GM19193 (cell line): Measurements from ENCODE around the gene NUDT4.
A peak's percentile ranks its signal among the peaks of the same experiment; 100 is the strongest.

Experiments used
- POLR2A ChIP-seq: IDR thresholded peaks from 4 replicates; pipeline ENCODE4 v1.6.1; 2011; ENCODE audit not compliant: insufficient read depth, insufficient read length; ENCODE audit errors: extremely low read depth

NUDT4 gene

GRCh38 chr12:93407054-93407962, 29.6 kb downstream of the NUDT4 start:
- TF ChIP-seq POLR2A: peak; percentile 26

- no peak for TF ChIP-seq POLR2A
Measured at GRCh38 chr12:93407963-93408283, 30.2 kb downstream of the NUDT4 start.

GRCh38 chr12:93408813-93409212, 31.1 kb downstream of the NUDT4 start:
- TF ChIP-seq POLR2A: no peak

GRCh38 chr12:93413064-93413463, 35.3 kb downstream of the NUDT4 start:
- TF ChIP-seq POLR2A: no peak

GRCh38 chr12:93415723-93416464, 38.2 kb downstream of the NUDT4 start:
- no peak for TF ChIP-seq POLR2A

- no peak for TF ChIP-seq POLR2A
Measured at GRCh38 chr12:93417967-93418480, 40.3 kb downstream of the NUDT4 start.

- TF ChIP-seq POLR2A: no peak
Measured at GRCh38 chr12:93419388-93420034, 41.8 kb downstream of the NUDT4 start.

GRCh38 chr12:93422050-93422449, 44.3 kb downstream of the NUDT4 start:
- TF ChIP-seq POLR2A: no peak

GRCh38 chr12:93425736-93426411, 48.1 kb downstream of the NUDT4 start:
- no peak for TF ChIP-seq POLR2A

GRCh38 chr12:93426412-93426805, 48.7 kb downstream of the NUDT4 start:
- TF ChIP-seq POLR2A: no peak

GRCh38 chr12:93427779-93428564, 50.2 kb downstream of the NUDT4 start:
- TF ChIP-seq POLR2A: no peak

GRCh38 chr12:93429448-93429847, 51.7 kb downstream of the NUDT4 start:
- TF ChIP-seq POLR2A: no peak

- no peak for TF ChIP-seq POLR2A
Measured at GRCh38 chr12:93429852-93430251, 52.1 kb downstream of the NUDT4 start.

GRCh38 chr12:93430280-93430679, 52.6 kb downstream of the NUDT4 start:
- TF ChIP-seq POLR2A: no peak

- TF ChIP-seq POLR2A: no peak
Measured at GRCh38 chr12:93434256-93434865, 56.6 kb downstream of the NUDT4 start.
